Activated naive CD4-positive, alpha-beta T cell treated with anti-CD3 and anti-CD28 coated beads, Interleukin-2, amount 10 ng/mL, durations not matched to agents 7 days and 5 days (primary cell): ENCODE measurements around the gene REELD1.

Experiments
- CTCF ChIA-PET: fragments of 350-600 bp; sonication (Branson Sonifier 250); formaldehyde crosslinking; loops from one replicate; lab custom pipeline; 2021; ENCODE audit warnings: antibody characterized with exemption; lab: Charles Lee
- DNase-seq: peaks from one replicate; pipeline ENCODE4 v3.0.0-alpha.2; 2020
- H3K27ac Mint-ChIP-seq: one replicate; pipeline ENCODE4 v1.8.0; 2021; ENCODE audit warnings: mild to moderate bottlenecking, moderate library complexity, mixed read lengths
- H3K27me3 Mint-ChIP-seq: one replicate; pipeline ENCODE4 v1.8.0; 2021; ENCODE audit warnings: mild to moderate bottlenecking, mixed read lengths
- H3K36me3 Mint-ChIP-seq: one replicate; pipeline ENCODE4 v1.8.0; 2021; ENCODE audit warnings: mixed read lengths
- H3K4me1 Mint-ChIP-seq: one replicate; pipeline ENCODE4 v1.8.0; 2021; ENCODE audit warnings: mixed read lengths
- H3K4me3 Mint-ChIP-seq: one replicate; pipeline ENCODE4 v1.8.0; 2021; ENCODE audit warnings: mild to moderate bottlenecking, moderate library complexity, mixed read lengths
- H3K9me3 Mint-ChIP-seq: one replicate; pipeline ENCODE4 v1.8.0; 2021; ENCODE audit warnings: mixed read lengths

Gene REELD1

DNA sequence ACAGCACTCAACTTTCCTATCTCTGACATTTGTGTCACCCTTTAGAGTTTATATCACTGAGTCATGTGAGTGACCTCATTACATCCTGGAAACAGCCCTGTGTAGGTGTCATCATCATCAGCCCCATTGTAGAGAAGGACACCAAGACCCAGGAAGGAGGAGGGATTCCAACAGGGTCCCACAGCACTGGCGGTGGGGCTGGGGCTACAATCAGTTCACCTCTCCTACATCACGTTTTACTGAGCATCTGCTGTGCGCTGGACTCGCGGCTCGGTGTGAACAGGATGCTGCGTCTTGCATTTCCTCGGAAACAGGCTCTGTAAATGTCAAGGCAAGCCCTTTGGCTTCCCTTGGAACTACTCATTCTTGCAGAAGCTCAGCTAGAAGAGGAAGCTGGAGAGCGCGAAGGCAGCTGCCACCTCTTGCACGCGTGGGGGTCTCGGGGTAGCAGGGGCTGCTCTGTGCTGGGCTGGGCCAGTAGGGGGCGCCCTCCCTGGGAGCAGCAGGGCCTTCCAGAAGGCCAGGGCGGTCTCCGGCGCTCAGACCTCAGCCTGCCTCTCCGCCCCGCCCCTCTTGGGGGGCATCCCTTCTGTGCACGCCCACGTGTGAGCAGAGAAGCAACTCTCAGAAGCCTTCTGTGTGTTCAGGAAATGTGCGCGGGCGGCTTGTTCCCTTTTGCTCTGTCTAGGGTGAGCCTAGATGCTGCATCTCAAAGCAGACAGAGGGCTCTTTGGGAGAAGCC lies 29.0 kb downstream of the REELD1 start:
- peak; percentile 54 for DNase-seq
- no peaks in the 10 kb centered on the region for H3K36me3 Mint-ChIP-seq
- peaks cover 11% of the 10 kb centered on the region for H3K4me1 Mint-ChIP-seq
- H3K27me3 Mint-ChIP-seq: peaks cover 4% of the 10 kb centered on the region
- no peak overlapping the region for H3K4me3 Mint-ChIP-seq
- CTCF ChIA-PET: interaction anchor here (1.0 to 1.4 kb wide), 2 partner anchors 27 to 854 kb away, joined by 3 read pairs; no protein-coding TSS in a partner anchor
- H3K27ac Mint-ChIP-seq: no peak overlapping the region
- no peaks in the 10 kb centered on the region for H3K9me3 Mint-ChIP-seq

DNA sequence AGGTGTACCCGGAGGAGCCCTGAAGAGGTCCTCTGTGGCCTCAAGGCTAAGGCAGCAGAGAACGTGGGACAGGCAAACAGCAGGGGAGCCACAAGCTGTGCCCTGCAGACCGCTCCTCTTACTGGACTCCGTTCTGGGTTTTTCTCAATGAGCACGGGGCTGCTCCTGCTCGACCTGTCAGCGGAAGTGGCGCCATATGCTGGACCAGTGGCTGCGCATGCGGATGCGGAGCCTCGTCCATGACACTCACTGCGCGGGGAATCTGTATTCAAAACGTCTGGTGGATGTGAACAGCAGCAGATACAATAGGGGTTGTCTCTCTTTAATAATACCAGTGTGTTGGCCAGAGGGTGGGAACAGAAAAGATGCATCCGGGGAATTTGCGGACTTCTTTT lies 29.5 kb downstream of the REELD1 start:
- Mint-ChIP-seq H3K4me1 (peaks cover 11% of the 10 kb centered on the region), H3K4me3 (no peak overlapping the region), H3K36me3 (no peaks in the 10 kb centered on the region), H3K9me3 (no peaks in the 10 kb centered on the region), H3K27ac (no peak overlapping the region), H3K27me3 (peaks cover 4% of the 10 kb centered on the region)
- no peak for DNase-seq
- CTCF ChIA-PET: interaction anchor here (1.0 to 1.4 kb wide), 2 partner anchors 26 to 853 kb away, joined by 3 read pairs; no protein-coding TSS in a partner anchor

DNA sequence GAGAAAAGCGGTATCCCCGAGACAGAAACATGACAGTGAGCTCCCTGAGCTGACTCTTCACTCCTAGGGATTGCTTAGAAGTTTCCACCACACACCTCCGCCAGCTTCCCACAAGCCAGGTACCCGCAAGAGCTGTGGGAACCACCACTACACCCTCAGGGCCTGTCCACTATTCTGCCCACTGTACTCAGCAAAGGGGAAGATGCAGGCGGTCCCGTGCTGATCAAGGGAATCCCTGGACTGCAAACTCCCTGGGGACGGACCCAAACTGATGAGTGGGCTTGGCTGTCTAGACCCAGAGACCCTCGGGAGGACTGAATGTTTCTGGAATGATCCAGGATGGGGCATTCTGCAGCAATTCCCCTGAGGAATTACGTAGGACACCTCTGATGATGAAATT lies 30.2 kb downstream of the REELD1 start:
- CTCF ChIA-PET: interaction anchor here (0.8 kb wide), 1 partner anchor 169 kb away, joined by 3 read pairs; no protein-coding TSS in a partner anchor
- Mint-ChIP-seq H3K27me3 (peaks cover 4% of the 10 kb centered on the region), H3K27ac (no peak overlapping the region), H3K4me1 (peaks cover 11% of the 10 kb centered on the region), H3K36me3 (no peaks in the 10 kb centered on the region), H3K4me3 (no peak overlapping the region), H3K9me3 (no peaks in the 10 kb centered on the region)
- no peak for DNase-seq

DNA sequence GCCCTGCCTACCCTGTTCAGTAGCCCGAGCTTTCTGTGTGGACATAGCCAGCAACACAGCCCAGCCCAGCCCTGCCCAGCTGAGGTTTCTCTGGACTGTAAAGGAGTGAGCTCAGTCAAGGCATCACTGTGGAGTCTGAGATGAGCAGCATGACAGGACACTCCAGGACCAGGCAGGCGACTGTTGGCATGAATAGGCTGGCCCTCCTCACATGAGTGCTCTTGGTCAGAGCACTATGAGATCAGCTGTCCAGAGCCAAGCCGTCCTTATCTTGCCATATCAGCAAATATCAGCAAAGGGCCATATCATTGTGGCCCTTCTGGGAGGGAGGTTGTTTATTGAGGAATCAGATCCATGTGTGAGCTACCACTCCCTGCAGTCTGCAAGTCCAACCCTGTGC lies 30.9 kb downstream of the REELD1 start:
- peaks cover 4% of the 10 kb centered on the region for H3K27me3 Mint-ChIP-seq
- H3K9me3 Mint-ChIP-seq: no peaks in the 10 kb centered on the region
- H3K4me1 Mint-ChIP-seq: peaks cover 11% of the 10 kb centered on the region
- no peak overlapping the region for H3K27ac Mint-ChIP-seq
- H3K36me3 Mint-ChIP-seq: no peaks in the 10 kb centered on the region
- no peak for DNase-seq
- no peak overlapping the region for H3K4me3 Mint-ChIP-seq
- CTCF ChIA-PET: interaction anchor here (0.8 kb wide), 1 partner anchor 169 kb away, joined by 3 read pairs; no protein-coding TSS in a partner anchor

DNA sequence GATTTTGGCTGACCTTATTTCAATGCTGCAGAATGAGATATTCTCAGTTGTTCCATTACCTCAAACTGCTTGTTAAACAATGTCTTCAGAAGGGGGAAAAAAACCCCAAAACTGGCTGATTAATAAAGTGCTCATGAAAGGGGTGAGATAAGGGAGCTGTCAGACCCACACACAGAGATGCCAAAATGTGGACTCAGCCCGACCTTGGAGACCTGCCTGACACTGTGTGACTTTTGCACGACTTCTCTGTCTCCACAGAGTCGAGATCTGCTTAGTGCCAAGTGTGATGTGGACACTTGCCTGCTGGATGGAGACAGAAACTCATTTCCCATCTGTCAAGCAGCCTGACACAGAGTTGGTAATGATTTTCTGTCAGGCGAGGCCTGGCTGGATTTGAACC lies 31.5 kb downstream of the REELD1 start:
- H3K27me3 Mint-ChIP-seq: peaks cover 4% of the 10 kb centered on the region
- H3K4me3 Mint-ChIP-seq: no peak overlapping the region
- H3K9me3 Mint-ChIP-seq: no peaks in the 10 kb centered on the region
- no peak overlapping the region for H3K27ac Mint-ChIP-seq
- H3K36me3 Mint-ChIP-seq: no peaks in the 10 kb centered on the region
- no peak for DNase-seq
- CTCF ChIA-PET: no interaction called here
- H3K4me1 Mint-ChIP-seq: peaks cover 11% of the 10 kb centered on the region

DNA sequence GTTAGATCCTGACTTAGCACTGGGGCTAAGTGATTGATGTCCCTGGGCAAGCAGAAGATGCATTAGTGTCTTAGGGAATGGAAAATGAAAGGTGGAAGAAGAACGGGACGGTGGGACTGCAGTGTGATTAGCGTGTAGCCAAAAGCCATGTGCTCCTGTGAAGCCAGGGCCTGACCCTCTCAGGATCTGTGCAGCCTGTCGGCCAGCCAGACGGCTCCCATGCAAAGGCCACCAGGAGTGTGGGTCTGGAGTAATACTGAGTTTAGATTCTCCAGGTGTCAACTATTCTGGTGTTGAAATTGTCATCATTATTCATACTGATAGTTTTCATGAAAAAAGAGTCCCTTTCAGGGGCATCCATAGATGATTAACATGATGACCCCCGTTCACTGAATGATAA lies 32.0 kb downstream of the REELD1 start:
- CTCF ChIA-PET: interaction anchor here (1.2 kb wide), 1 partner anchor 669 kb away, joined by 5 read pairs; no protein-coding TSS in a partner anchor
- H3K27ac Mint-ChIP-seq: no peak overlapping the region

DNA sequence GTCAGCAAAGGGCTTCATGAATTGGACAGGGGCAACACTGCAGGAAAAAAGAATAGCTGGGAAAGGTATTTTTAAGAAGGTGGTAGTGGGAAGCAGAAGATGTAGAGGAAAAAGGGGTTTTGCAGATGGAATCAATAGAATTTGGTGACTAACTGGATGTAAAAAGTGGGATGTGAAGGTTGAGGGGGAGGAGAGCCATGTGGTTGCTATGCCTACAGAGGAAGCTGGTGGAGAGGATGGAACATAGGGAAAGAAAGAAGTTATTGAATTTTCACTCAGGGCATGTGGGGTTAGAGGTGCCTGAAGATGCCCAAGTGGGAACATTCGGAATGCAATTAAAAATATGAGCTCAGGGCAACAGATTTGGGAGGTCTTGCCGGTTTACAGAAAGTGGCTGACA lies 33.0 kb downstream of the REELD1 start:
- Mint-ChIP-seq H3K4me3 (no peak overlapping the region), H3K27me3 (peaks cover 4% of the 10 kb centered on the region), H3K4me1 (peaks cover 6% of the 10 kb centered on the region), H3K27ac (no peak overlapping the region), H3K36me3 (no peaks in the 10 kb centered on the region), H3K9me3 (no peaks in the 10 kb centered on the region)
- DNase-seq: no peak
- CTCF ChIA-PET: interaction anchor here (1.2 kb wide), 1 partner anchor 668 kb away, joined by 5 read pairs; no protein-coding TSS in a partner anchor

More for the DNA sequence above, 32.0 kb downstream of the REELD1 start:
- Mint-ChIP-seq H3K36me3 (no peaks in the 10 kb centered on the region), H3K9me3 (no peaks in the 10 kb centered on the region), H3K4me1 (peaks cover 11% of the 10 kb centered on the region), H3K27me3 (peaks cover 4% of the 10 kb centered on the region), H3K4me3 (no peak overlapping the region)
- DNase-seq: no peak

DNA sequence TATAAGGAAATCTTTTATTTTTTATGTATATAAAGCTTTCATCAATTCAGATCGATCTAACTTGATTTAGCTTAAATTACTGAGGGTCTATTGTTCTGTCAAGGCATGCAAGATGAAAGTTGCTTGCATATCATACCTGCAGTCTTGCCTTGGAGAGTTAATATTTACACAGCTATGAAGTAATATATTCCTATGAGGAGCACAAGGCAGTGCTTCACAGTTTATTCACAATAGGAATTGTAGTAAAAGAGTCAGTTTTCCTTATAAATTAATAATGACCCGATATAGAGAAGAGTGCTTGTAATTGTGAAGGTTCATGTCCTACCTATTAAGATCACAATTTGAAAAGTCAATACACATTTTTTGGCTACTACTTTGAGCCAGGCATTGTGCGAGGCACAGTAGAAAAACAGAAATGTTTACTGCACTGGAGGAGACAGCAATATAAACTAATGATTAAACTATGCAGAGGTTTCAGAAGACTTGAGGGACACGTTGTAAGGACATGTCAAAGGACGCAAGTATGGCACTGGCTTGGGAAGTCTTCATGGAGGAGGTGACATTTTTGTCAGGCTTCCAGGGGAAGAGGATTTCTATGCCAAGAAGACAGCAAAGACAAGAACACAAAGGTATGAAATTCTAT lies 38.8 kb downstream of the REELD1 start:
- no peaks in the 10 kb centered on the region for H3K36me3 Mint-ChIP-seq

DNA sequence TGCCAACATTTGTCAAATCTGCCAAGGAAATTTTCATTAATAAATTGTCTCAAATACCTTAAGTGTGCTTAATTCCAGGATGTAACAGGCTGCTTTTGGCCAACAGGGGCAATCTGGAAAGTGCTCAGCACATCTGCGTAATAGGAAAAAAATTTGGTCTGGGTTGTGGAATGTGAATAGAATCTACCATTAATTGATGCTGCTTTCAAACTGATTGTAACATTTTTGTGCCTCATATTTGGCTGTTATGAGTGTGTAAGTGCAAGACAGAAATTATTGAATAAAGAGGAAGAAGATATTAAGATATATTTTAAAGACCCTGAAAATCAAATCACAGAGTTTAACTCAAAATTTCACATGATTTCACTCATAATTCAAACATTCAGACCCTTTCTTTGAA lies 41.1 kb downstream of the REELD1 start:
- no peak for DNase-seq
- H3K27me3 Mint-ChIP-seq: no peaks in the 10 kb centered on the region
- H3K4me3 Mint-ChIP-seq: no peak overlapping the region
- H3K27ac Mint-ChIP-seq: no peak overlapping the region
- no peaks in the 10 kb centered on the region for H3K4me1 Mint-ChIP-seq
- no peaks in the 10 kb centered on the region for H3K9me3 Mint-ChIP-seq
- CTCF ChIA-PET: no interaction called here
- no peaks in the 10 kb centered on the region for H3K36me3 Mint-ChIP-seq

More for the DNA sequence above, 38.8 kb downstream of the REELD1 start:
- Mint-ChIP-seq H3K9me3 (no peaks in the 10 kb centered on the region), H3K4me3 (no peak overlapping the region), H3K27me3 (no peaks in the 10 kb centered on the region), H3K4me1 (no peaks in the 10 kb centered on the region), H3K27ac (no peak overlapping the region)
- DNase-seq: no peak
- CTCF ChIA-PET: interaction anchor here (0.5 to 1.5 kb wide), 2 partner anchors 9 to 244 kb away, joined by 3 read pairs; no protein-coding TSS in a partner anchor

DNA sequence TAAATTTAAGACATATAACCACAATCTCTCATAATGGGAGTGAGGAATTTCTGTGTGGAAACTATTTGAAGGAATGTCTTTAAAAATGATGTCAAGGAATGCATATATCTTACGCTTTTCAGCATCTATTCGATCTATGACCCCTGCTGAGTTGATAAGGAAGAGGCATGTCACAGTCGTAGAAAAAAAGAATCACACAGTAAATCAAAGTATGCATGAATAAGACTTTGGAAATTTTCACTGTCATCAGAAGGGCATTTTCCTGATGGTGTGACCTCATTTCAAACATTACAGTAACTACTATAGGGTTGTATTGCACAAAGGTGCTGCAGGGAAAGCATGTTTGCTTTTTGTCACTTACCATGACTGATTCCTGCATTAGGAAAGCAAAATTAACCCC lies 41.5 kb downstream of the REELD1 start:
- Mint-ChIP-seq H3K36me3 (no peaks in the 10 kb centered on the region), H3K9me3 (no peaks in the 10 kb centered on the region), H3K27ac (no peak overlapping the region), H3K27me3 (no peaks in the 10 kb centered on the region), H3K4me3 (no peak overlapping the region), H3K4me1 (no peaks in the 10 kb centered on the region)
- no peak for DNase-seq
- CTCF ChIA-PET: no interaction called here

DNA sequence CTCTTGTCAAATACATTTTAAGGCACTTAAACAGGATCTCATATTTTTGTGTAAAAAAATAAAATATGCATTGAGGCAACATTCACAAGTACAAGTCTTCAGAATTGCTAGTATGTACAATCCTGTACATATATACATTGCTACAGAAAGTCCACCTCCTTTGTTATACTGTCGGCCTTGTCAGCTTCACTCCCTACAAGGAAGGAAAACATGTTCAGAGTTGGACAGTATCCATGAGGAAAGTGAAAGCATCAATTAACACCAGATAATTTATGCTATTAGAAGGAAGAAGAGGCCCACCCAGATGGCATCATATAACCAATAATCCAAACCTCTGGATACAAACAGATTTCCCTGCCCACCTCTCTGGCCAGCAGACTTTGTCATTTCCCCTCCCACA lies 42.0 kb downstream of the REELD1 start:
- Mint-ChIP-seq H3K9me3 (no peaks in the 10 kb centered on the region), H3K4me1 (no peaks in the 10 kb centered on the region), H3K27me3 (no peaks in the 10 kb centered on the region), H3K4me3 (no peak overlapping the region), H3K36me3 (no peaks in the 10 kb centered on the region), H3K27ac (no peak overlapping the region)
- CTCF ChIA-PET: no interaction called here
- DNase-seq: no peak

DNA sequence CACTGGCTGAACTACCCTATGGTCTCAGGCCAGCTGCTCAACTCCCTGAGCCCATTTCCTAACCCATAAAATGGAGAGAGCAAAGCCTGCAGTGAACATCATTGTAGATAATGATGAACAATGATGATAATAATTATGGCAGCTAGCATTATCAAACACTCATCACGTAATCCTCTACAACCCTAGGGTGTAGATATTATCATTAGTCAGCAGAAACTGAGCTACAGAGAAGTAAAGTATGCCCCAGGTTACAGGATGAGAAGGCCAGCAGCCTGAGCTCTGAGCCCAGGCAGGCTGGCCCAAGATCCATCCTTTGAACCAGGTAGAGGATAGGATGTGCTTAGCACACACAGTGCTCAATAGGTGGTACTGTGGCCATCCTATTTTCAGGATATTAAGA lies 43.2 kb downstream of the REELD1 start:
- Mint-ChIP-seq H3K4me3 (no peak overlapping the region), H3K27ac (no peak overlapping the region), H3K9me3 (no peaks in the 10 kb centered on the region), H3K36me3 (no peaks in the 10 kb centered on the region), H3K4me1 (no peaks in the 10 kb centered on the region), H3K27me3 (no peaks in the 10 kb centered on the region)
- DNase-seq: no peak
- CTCF ChIA-PET: no interaction called here

DNA sequence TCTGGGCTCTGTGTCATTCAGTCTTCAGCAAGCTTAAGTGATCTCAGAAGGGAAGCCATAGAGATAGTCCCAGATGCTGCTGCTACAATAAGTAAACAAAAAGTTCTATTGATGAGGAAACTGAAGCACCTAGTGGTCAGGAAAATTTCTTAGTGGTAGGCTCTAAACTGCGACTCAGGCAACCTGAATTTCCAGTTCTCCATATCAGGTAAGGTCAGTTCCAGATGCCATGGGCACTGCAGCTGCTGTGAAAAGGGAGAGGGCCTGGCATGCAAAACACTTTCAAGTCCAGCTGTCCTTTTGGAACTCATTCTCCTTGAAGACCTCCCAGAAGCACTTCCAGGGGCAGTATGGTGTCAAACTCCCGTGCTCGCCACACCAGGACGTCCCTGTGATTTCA lies 46.2 kb downstream of the REELD1 start:
- H3K4me1 Mint-ChIP-seq: no peaks in the 10 kb centered on the region
- no peaks in the 10 kb centered on the region for H3K36me3 Mint-ChIP-seq
- H3K9me3 Mint-ChIP-seq: no peaks in the 10 kb centered on the region
- no peak overlapping the region for H3K4me3 Mint-ChIP-seq
- DNase-seq: no peak
- H3K27me3 Mint-ChIP-seq: no peaks in the 10 kb centered on the region
- no peak overlapping the region for H3K27ac Mint-ChIP-seq
- CTCF ChIA-PET: interaction anchor here (1.6 kb wide), 1 partner anchor 16 kb away, joined by 5 read pairs; no protein-coding TSS in a partner anchor

DNA sequence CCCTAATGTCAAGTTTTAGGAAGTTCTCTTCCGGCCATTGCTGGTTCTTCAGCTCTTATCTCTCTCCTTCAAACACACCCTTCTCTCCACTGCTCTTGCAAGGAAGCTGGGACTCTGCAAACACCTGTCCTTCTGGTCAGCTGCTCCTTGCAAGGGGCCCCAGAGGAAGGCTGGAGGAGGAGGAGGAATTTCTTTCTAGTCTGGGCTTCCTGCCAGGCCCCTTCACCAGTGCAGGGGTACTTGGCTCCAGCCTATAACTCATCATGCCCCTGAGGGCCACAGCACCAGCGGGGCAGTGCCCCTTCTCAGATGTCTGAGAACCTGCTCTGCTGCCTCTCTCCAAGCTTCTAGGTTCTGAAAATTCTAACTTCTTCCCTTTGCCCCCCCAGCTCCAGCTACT lies 46.7 kb downstream of the REELD1 start:
- CTCF ChIA-PET: interaction anchor here (0.8 to 1.6 kb wide), 3 partner anchors 8 to 15 kb away, joined by 3 to 5 read pairs (median 3); no protein-coding TSS in a partner anchor

More for the DNA sequence above, 46.7 kb downstream of the REELD1 start:
- Mint-ChIP-seq H3K9me3 (no peaks in the 10 kb centered on the region), H3K36me3 (no peaks in the 10 kb centered on the region), H3K27ac (no peak overlapping the region), H3K27me3 (no peaks in the 10 kb centered on the region), H3K4me3 (no peak overlapping the region), H3K4me1 (no peaks in the 10 kb centered on the region)
- DNase-seq: no peak
